Natural killer cell (primary cell): ENCODE measurements around the gene ZMAT5. TPM values are rescaled to one million over a fixed set of nuclear protein-coding genes. Genes with fewer than 3 reads are reported as not detected.
A peak's percentile ranks its signal among the peaks of the same experiment; 100 is the strongest.

Source experiments
- ATAC-seq, 3 donors: fragments of 150-1000 bp in 2 of 3; fragments of 200-7000 bp in 1 of 3; cut with Tn5 transposase; 1 replicate in 1 of 3; 2 replicates in 2 of 3; pipeline ENCODE4 v1.10.0; 2021; ENCODE audit warnings: mild to moderate bottlenecking in 2 of 3, moderate library complexity in 2 of 3
- DNase-seq, 2 donors: peaks; one replicate each; pipeline versions ENCODE4 v3.0.0 to v3.0.0-alpha.2; 2013 to 2021; ENCODE audit warnings: mixed read lengths in 1 of 2
- H3K27ac ChIP-seq: one replicate; pipeline ENCODE4 v1.5.1; 2013; ENCODE audit warnings: mild to moderate bottlenecking, low read length
- H3K27me3 ChIP-seq: one replicate; pipeline ENCODE4 v1.6.1; 2013; ENCODE audit warnings: low read length; ENCODE audit not compliant: control insufficient read depth, insufficient read depth
- H3K36me3 ChIP-seq: one replicate; pipeline ENCODE4 v1.6.1; 2013; ENCODE audit warnings: low read length; ENCODE audit not compliant: control insufficient read depth, insufficient read depth
- H3K4me1 ChIP-seq: one replicate; pipeline ENCODE4 v1.6.1; 2013; ENCODE audit warnings: low read length; ENCODE audit not compliant: control insufficient read depth, insufficient read depth
- H3K4me3 ChIP-seq: one replicate; pipeline ENCODE4 v1.5.1; 2013; ENCODE audit warnings: low read length
- H3K9me3 ChIP-seq: one replicate; pipeline ENCODE4 v1.6.1; 2013; ENCODE audit warnings: low read length; ENCODE audit not compliant: control insufficient read depth, insufficient read depth
- H3K27ac Mint-ChIP-seq, 2 donors: one replicate each; pipeline ENCODE4 v1.8.0; 2022; ENCODE audit warnings: mild to moderate bottlenecking in 2 of 2, mixed read lengths in 2 of 2, moderate library complexity in 1 of 2
- H3K27me3 Mint-ChIP-seq, 2 donors: one replicate each; pipeline ENCODE4 v1.8.0; 2022; ENCODE audit warnings: low read depth in 2 of 2, mixed read lengths in 2 of 2
- H3K36me3 Mint-ChIP-seq: one replicate; pipeline ENCODE4 v1.8.0; 2022; ENCODE audit warnings: mixed read lengths
- H3K4me1 Mint-ChIP-seq, 2 donors: one replicate each; pipeline ENCODE4 v1.8.0; 2022; ENCODE audit warnings: mixed read lengths in 2 of 2
- H3K4me3 Mint-ChIP-seq: one replicate; pipeline ENCODE4 v1.8.0; 2022; ENCODE audit warnings: mild to moderate bottlenecking, moderate library complexity, mixed read lengths
- H3K9me3 Mint-ChIP-seq, 2 donors: one replicate each; pipeline ENCODE4 v1.8.0; 2022; ENCODE audit warnings: mixed read lengths in 2 of 2
- CTCF ChIP-seq: fragments of 200-600 bp; IDR thresholded peaks from one replicate; pipeline ENCODE4 v1.8.0; 2022; ENCODE audit warnings: antibody characterized with exemption
- WGBS: methylation state at CpG from one replicate; pipeline ENCODE4 v1.1.7; 2013; ENCODE audit warnings: missing lambda C conversion rate; ENCODE audit not compliant: insufficient coverage; 5-methylcytosine and 5-hydroxymethylcytosine counted together
- intact Hi-C: fragments of 100-400 bp; cut with micrococcal nuclease; formaldehyde crosslinking; loops from one replicate; pipeline ENCODE4 v1.14.2; 2022
- total RNA-seq, 4 donors: library from RNA; stranded (reverse); fragments of 120-200 nt in 1 of 4; gene quantifications; one replicate each; pipeline versions ENCODE4 v1.2.3 to v1.2.4, GENCODE V29; 2013 to 2022

Gene ZMAT5
- total RNA-seq, 3 donors from 2014 or later (not counting 1 experiment from before 2014, with no cell fraction given): 15.9 to 20.0 (median 16.0) TPM

- peaks cover 52% of the 10 kb centered on the region for H3K36me3 ChIP-seq
- no peak for ATAC-seq
- no peak overlapping the region for H3K4me3 ChIP-seq
- no peaks in the 10 kb centered on the region for H3K27me3 ChIP-seq
- peaks cover 9% of the 10 kb centered on the region for H3K36me3 Mint-ChIP-seq
- H3K9me3 ChIP-seq: no peaks in the 10 kb centered on the region
- no peak overlapping the region for H3K27ac Mint-ChIP-seq
- TF ChIP-seq CTCF: no peak
- intact Hi-C loops: no loop called here
- no peak overlapping the region for H3K4me3 Mint-ChIP-seq
- no peaks in the 10 kb centered on the region for H3K4me1 Mint-ChIP-seq
- H3K27me3 Mint-ChIP-seq: no peaks in the 10 kb centered on the region
- no peaks in the 10 kb centered on the region for H3K9me3 Mint-ChIP-seq
- no peak for DNase-seq
- H3K4me1 ChIP-seq: no peaks in the 10 kb centered on the region
- no peak overlapping the region for H3K27ac ChIP-seq
- 95% methylated on average over 5 of the region's 5 CpGs for WGBS
Measured at GRCh38 chr22:29790061-29790460, 23.3 kb upstream of the ZMAT5 start.

GRCh38 chr22:29788339-29789279 lies 21.8 kb upstream of the ZMAT5 start:
- intact Hi-C loops: no loop called here
- Mint-ChIP-seq H3K27ac (peak overlapping the region; percentile 38 to 79), H3K27me3 (no peaks in the 10 kb centered on the region), H3K4me3 (no peak overlapping the region), H3K36me3 (peaks cover 9% of the 10 kb centered on the region), H3K9me3 (no peaks in the 10 kb centered on the region), H3K4me1 (no peaks in the 10 kb centered on the region)
- DNase-seq (no peak), ATAC-seq (no peak)
- Histone ChIP-seq H3K4me1 (no peaks in the 10 kb centered on the region), H3K36me3 (peaks cover 48% of the 10 kb centered on the region), H3K4me3 (no peak overlapping the region), H3K27ac (no peak overlapping the region), H3K27me3 (no peaks in the 10 kb centered on the region), H3K9me3 (no peaks in the 10 kb centered on the region)
- TF ChIP-seq CTCF: no peak
- WGBS: 89% methylated on average over 27 of the region's 27 CpGs

GRCh38 chr22:29787371-29787980 lies 20.7 kb upstream of the ZMAT5 start:
- ATAC-seq (no peak), DNase-seq (no peak)
- no peak overlapping the region for H3K27ac Mint-ChIP-seq
- intact Hi-C loops: no loop called here
- H3K9me3 Mint-ChIP-seq: no peaks in the 10 kb centered on the region
- H3K4me3 ChIP-seq: no peak overlapping the region
- H3K27me3 Mint-ChIP-seq: no peaks in the 10 kb centered on the region
- TF ChIP-seq CTCF: no peak
- peaks cover 9% of the 10 kb centered on the region for H3K36me3 Mint-ChIP-seq
- H3K4me1 Mint-ChIP-seq: no peaks in the 10 kb centered on the region
- H3K36me3 ChIP-seq: peaks cover 39% of the 10 kb centered on the region
- no peak overlapping the region for H3K27ac ChIP-seq
- H3K4me3 Mint-ChIP-seq: no peak overlapping the region
- no peaks in the 10 kb centered on the region for H3K27me3 ChIP-seq
- no peaks in the 10 kb centered on the region for H3K4me1 ChIP-seq
- 88% methylated on average over 9 of the region's 9 CpGs for WGBS
- no peaks in the 10 kb centered on the region for H3K9me3 ChIP-seq
